NCI-H187 (cell line): ENCODE measurements around the gene CEP170B.
"Not testable (repeated sequence)": the region's sequence is repeated elsewhere in the genome, so short reads cannot be mapped to it uniquely, and the experiment has no call there.

Experiments
- DNase-seq, 2 experiments: peaks; one replicate each; lab custom pipeline; 2025; lab: John Stamatoyannopoulos, UW

Gene CEP170B

DNA sequence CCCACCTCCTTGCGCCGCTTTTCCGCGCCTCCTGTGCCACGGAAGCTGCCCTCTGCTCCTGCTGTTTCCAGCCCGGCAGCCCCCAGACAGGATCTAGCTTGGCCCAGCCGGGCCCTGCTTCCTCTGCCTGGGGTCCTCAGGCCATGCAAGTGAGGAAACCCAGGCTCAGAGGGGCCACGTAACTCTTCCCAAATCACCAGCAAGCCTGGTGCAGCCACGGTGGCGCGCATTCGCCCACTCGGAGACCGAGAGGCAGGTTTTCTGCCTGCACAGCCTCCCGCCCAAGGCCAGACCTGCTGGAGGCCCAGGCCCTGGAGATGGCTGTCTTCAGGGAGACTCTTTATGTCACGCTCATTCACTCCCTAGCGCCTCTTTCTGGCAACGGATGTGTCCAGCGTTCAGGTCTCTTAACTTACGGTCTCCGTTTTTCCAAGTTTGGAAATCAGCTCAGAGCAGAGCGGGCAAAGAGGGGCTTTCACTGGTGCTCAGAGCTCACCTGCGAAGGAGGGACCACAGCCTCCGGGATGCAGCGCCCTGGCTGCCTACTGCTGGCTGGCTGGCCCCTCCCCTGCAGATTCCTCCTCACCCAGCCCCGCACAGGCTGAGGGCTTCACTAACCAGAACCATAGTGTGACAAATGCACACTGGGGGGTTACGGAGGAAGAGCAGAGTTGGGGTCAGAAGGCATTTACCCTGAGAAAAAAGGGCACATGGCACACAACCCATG, 20.6 kb upstream of the CEP170B start:
- DNase-seq: no peak

DNA sequence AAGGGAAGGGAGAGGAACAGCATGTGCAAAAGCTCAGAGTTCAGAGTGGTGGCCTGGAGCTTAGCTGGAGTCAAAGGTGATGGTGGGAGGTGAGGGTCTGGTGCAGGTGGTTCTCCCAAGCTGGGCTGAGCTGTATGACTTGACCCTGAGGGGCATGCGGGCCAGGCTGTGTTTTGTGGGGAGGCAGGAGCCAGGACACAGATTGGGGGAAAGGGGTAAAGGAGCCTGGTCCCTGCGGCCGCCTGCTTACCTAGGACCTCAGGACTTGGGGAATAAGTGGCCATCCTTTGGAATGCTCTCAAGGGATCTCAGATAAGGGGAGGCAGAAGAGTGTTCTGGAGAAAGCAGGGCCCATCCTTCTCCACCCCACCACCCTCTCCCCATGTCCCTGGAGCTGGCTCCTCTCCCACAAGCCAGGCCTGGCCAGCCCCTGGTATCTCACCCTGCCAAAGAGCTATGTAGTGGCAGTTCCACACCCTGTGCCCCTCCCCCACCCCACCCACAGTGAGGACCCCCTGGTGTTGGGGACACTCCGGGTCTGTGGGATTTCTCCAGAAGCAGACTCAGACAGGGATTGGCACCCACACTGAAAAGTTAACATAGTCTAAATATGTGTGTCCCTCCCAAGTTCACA, 19.9 kb upstream of the CEP170B start:
- no peak for DNase-seq

DNA sequence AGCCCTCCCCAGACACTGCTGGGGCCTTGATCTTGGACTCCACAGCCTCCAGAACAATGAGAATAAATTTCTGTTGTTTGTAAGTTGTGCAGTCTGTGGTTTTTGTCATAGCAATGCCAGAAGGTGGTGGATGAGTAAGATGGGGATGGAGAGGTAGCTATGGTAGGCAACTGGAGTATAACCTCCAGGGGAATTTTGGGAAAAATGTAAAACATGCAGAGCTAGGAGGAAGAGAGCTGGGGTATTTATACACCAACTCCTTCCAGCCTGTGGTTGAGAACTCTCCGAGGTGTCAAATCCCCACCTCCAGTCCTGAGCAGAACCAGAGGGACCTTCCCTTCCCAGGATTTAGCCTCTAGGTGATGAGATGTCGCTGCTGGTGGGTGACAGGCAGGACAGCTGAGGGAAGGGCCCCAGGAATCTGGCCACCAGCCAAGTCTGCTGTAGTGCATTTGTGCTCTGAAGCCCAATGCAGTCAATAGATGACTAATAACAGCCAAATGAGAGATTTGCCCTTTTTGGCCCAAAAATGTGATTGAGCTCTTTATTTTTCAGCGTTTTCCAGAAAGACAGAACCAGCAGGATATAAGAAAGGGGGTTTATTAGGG, 19.1 kb upstream of the CEP170B start:
- no peak for DNase-seq

DNA sequence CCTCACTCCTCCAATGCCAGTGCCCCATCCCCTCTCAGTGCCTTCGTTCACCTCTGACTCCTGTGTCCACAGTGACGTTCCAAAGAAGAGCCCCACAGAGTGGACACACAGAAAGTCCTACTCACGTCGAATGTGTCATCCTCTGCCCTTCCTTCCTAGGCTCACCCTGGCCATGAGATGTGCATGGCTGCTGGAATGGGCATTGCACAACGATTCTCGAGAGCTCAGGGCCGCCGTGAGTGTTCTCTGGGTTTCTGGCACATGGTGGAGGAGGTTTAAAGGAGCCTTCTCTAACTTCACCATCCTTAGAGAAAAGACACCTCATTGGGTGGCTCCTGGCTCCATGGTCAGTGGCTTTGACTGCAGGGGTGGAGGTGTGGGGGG, 12.8 kb upstream of the CEP170B start:
- no peak for DNase-seq

DNA sequence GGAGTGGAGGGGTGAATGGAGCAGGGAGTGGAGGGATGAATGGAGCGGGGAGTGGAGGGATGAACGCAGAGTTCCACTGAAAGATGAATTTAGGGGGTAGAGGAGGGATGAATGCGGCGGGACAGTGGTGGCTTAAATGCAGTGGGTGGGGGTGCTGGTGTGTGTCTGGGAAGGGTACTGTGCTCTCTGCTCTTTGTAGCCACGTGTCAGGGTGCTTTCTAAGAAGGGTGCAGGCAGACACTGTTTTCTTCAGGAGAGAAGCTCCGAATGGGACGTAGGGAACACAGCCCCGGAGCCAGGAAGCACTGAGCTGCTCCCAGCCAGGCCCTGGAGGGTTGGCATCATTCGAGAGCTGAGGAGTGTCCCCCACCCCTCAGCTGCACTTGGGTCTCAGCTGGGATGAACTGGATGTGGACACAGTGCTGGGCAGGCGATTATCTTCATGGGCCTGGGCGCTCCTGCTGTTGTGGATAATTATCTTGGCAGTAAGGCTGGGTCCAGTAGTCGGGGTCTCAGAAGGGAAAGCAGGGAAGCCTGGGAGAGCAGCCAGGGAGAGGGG, 9.5 kb upstream of the CEP170B start:
- no peak for DNase-seq

DNA sequence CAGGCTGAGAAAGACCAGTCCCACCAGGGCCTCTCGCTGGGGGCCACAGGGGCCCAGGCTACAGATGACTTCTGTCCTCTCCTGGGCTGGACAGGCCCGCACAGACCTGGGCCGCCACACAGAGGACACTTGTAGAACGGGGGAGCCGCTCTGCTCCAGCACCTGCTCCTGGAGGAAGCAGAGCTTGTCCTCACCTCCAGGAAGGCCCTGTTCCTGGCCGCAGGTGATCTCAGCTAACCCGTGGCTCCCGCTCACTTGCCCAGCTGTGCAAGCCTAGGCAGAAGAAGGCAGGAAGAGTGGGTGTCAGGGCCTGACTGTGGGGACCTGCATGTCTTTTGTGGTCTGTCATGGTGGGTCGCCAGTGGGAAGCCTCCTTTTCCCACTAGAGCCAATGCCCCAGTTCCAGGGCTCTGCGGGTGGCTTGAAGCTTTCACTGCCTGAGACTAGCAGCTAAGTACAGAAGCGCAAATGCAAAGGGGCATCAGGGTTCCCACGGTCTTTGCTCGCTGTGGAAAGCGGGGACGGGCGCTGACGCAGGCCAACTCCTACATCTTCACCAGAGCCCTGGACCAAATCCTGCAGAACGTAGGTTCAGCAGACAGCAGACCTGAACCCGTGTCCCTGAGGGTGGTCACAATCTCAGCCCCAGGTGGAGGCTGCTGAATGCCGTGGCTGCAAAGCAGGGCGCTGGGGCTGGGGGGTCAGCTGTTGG, 8.8 kb upstream of the CEP170B start:
- DNase-seq: no peak

DNA sequence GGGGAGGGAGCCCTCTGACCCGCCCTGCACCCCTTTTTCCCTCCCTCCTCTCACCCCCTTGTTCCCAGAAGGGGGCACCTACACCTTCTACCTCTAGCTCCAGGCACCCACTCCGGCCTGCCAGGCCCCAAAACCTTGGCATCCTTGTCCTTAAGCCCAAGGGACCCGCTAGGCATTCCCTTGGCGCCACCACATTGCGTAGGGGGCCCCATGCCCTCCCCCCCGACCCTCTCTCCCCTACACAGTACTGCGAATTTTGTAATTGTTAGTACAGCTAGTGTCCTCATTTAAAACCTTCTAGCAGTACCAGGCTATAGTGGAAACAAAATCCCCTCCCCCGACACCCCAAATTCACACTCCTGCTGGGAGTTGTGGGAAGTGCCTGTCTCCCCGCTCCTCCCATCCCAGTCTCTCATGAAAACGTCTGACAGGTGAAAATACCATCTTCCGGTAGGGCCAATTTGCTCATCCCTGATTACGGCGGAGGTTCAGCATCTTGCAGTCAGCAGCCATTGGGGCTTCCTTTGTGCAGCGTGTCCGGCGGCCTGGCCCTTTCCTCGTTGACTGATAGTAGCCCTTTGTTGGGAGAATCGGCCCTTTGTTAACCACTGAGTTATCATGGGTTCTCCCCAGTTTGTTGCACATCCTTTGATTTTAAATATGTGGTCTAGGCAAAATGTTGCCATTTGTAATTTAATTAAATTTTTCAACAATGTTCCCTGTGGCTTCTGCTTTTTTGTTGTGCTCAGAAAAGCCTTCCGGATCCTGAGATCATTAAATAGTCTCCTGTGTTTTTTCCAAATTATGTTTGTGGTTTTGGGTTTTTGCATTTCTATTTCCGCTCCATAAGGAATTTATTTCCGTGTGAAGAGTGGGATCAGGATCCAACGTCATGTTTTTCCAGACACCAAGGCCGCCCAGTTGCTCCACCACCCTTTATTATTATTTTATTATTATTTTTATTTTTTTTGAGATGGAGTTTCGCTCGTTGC, 7.9 kb upstream of the CEP170B start:
- DNase-seq: no peak

DNA sequence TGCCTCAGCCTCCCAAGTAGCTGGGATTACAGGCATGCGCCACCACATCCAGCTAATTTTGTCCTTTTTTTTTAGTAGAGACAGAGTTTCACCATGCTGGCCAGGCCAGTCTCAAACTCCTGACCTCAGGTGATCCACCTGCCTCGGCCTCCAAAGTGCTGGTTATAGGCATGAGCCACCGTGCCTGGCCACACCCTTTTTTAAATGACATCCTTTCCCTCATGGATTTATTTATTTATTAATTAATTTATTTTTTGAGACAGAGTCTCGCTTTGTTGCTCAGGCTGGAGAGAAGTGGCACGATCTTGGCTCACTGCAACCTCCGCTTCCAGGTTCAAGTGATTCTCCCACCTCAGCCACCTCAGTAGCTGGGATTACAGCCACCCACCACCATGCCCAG, 7.1 kb upstream of the CEP170B start:
- DNase-seq: not testable (repeated sequence)

DNA sequence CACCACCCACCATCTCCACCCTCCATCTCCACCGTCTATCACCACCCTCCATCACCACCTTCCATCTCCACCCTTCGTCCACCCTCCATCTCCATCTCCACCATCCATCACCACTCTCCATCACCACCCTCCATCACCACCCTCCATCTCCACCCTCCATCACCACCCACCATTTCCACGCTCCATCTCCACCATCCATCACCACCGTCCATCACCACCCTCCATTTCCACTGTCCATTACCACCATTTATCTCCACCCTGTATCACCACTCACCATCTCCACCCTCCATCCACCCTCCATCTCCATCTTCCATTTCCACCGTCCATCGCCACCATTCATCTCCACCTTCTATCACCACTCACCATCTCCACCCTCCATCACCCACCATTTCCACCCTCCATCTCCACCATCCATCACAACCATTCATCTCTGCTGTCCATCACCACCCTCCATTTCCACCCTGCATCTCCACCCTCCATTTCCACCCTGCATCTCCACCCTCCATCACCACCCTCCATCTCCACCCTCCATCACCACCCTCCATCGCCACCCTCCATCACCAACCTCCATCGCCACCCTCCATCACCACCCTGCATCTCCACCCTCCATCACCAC, 6.1 kb upstream of the CEP170B start:
- DNase-seq: no peak

DNA sequence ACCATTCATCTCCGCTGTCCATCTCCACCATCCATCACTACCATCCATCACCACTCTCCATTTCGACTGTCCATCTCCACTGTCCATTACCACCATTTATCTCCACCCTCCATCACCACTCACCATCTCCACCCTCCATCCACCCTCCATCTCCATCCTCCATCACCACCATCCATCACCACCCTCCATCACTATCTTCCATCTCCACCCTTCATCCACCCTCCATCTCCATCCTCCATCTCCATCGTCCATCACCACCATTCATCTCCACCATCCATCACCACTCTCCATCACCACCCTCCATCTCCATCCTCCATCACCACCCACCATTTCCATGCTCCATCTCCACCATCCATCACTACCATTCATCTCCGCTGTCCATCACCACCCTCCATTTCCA, 5.2 kb upstream of the CEP170B start:
- DNase-seq: no peak

DNA sequence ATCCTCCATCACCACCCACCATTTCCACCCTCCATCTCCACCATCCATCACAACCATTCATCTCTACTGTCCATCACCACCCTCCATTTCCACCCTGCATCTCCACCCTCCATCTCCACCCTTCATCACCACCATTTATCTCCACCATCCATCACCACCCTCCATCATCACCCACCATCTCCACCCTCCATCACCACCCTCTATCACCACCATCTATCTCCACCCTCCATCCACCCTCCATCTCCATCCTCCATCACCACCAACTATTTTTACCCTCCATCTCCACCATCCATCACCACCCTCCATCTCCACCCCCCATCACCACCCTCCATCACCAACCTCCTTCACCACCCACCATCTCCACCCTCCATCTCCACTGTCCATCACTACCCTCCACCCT, 4.7 kb upstream of the CEP170B start:
- no peak for DNase-seq

DNA sequence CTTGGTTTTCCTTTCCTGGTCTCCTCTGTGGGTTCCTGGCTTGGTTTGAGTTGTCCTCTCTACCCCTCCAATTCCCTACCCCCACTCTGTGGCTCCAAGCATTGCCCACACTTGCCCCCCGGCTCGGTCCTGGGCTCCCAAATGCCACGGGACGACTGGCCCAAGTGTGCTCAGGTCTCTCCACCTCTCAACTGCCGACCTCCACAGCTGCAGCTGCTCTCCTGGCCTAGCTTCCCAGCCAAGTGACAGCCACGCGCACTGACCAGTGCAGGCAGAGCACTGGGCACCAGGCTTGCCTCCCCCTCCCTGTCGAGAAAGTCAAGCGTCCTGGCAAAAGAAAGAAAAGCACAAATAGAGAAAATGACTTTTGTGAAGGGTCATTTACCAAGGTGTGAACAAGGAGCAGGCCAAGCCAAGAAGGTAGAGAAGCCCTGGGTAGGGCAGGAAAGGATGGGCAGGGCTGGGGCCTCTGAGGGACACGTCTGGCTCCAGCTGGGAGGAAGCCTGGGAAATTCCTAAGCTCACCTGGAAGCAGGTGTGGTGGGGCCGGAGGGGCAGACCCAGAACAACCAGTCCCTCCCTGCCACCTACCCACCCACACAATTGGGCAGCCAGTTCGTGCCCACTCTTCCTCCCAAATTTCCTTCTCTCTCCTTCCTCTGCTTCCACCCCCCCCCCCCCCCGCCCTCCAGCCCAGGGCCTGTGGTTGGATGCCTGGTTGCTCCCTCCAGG, 1.8 kb upstream of the CEP170B start:
- DNase-seq: no peak

DNA sequence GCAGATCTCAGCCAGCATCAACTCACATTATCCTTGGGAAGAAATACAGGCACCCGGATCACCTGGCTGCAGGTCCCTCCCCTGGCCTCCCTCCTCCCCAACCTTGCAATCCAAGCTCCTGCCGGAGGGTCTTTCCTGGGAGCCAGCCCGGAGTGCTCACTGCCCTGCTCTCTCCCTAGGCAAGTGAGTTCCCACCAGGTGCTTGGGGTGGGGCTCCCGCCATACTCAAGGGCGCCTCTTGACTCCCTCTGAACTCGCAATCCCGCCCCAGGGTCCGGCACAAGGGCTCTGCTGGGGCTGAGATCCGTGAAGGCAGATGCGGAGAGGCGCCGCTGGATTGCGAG, 1.2 kb upstream of the CEP170B start:
- no peak for DNase-seq

DNA sequence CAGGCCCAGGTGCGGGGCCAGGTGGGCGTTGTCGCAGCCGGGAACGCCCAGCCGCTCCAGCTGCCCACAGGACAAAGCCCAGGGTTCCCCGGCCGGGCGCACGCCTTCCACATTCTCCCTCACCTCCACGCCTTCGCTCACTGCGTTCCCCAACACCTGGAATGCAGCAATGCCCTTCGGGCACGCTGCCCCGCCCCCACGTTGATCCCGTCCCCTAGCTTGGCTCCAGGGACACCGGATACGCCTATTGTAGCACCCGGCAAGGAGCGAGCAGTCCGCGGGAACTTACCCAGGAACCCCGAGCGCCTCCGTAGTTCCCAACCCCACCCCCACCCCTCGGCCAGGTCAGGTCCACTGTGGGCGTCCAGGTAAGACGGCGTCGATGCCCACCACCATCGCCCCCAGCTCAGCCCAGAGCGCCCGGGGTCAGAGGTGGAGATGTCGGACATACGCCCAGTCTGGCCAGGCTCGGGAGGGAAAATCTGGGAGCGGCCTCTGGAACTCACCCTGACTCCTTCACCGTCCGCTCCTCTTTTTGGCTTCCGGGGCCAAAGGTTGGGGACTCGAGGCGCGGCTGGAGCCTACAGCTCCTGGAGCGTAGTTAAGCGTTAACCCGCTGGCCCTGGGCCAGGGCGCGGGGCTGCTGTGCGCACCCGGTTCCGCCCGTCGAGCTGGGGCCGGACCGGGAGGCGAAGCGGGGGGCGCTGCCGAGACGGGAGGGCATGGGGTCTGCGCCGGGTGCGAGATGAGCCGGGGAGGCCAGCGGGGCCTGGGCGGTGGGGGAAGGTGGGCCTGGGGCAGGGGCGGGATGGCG, 594 bp upstream of the CEP170B start:
- no peak for DNase-seq

DNA sequence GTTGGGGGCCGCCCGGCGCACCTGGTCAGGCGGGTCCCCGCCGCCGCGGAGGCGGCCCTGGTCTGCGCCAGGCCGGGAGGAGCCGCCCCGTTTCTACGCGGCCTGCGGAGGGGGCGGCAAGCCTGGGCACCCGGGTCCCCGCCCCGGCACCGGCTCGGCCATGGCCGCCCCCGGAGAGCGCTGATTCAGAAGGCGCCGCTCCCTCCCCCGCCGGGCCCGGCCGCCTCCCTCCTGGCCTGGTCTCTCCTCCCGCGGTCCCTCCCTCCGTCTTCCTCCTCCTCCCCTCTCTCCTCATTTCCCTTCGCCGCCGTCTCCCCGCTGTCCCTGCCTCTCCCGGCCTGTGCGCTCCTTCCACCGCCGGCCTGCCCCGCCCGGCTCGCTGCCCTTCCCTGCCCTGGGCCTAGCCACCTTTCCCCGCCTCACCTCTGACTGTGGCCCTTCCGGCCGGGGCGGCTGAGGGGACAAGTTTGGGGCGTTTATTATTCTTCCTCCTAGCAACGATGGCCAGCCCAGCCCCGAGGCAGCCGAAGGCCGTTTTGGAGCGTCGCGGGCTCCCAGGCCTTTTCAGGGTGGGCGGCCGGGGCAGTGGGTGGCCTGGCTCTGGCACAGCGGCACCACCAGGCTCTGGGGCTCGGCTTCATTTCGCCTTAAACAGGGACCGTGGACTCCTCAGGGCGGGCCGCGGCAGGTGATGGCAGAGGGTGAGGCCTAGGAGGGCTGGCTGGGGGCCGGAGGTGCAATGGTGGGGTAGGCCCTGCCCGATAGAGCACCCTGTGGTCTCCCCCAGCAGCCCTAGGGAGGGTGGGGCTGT, 768 bp downstream of the CEP170B start:
- DNase-seq: no peak

DNA sequence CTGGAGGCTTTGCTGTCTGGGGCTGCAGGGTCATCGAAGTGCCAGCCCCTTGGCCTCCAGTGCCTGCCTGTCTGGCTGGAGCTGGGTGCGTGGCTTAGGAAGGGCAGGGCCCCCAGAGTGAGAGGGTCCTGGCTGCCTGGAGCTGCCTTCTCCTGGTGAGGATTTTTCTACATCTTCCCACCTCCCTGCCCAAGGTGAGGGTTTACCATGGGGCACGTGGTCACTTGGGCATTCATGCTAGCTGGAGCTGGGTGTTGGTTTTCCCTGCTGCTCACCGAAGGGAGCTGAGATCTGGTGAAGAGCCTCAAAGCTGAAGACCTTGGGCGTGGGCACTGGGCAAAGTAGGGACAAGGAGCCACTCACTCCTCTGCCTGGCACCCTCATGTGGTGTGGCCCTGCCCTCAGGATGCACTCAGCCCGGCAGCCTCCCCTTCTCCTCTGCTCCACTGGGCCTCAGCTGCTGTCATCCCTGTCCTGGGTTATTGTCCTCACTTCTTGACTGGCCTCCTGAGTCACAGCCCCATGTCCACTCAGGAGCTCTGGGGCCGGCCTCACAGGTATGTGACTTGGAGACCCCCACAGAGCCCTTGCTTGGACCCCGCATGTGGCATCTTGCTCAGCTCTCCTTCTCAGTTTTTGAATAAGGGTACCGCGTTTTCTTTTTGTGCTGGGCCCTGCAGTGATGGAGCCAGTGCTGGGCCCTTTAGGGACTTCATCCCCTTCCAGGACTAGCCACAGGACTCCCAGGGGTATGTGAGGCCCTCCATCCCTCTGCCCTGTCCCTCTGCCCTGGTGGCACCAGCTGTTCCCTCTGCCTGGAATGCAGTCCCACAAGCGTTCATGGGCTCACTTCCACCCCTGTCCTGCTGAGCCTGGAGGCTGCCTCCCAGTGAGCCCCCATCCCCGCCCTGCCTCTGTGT, 1.6 kb downstream of the CEP170B start:
- no peak for DNase-seq

DNA sequence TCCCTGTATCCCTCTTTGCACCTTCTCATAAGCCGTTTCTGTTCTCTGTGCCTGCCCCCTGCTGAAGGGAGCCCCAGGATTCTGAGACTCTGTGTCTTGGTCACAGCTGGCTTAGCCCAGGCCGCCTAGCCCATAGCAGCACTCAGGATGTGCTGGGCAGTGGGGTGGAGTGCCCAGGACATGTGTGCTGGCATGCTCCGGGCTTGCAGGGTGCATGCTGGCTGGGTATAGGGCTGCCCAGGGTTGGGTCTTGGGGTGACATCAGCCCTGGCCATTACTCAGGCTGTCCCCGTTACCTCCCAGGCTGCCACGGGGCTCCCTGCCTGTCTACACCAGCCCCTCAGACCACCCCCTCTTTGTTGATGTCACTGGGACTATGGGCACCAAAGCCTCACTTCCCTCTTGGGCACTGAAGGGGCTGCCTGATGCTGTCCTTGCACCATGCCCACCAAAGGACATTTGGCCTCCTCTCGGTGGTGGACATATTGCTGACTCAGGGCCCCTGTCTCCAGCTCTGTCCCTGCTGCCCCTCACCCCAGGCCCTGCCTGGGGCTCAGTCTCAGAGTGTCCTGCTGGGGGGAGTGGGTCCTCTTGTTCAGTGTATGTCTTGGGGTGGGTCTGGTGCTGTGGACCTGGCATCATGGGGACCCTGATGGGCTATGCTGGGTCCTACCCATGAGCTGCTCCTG, 2.4 kb downstream of the CEP170B start:
- no peak for DNase-seq
